Ecto neural progenitor cell (in vitro differentiated cells): Measurements from ENCODE around the gene KSR1.
"Not testable (repeated sequence)": the region's sequence is repeated elsewhere in the genome, so short reads cannot be mapped to it uniquely, and the experiment has no call there.

Source experiments
- DNase-seq: peaks from one replicate; pipeline ENCODE4 v3.0.0-alpha.2; 2018; ENCODE audit warnings: low spot score

The KSR1 gene

GRCh38 chr17:27454089-27454488 lies 2.2 kb upstream of the KSR1 start:
- DNase-seq: no peak

GRCh38 chr17:27455236-27455913 lies 873 bp upstream of the KSR1 start:
- no peak for DNase-seq

- peak; percentile 69 for DNase-seq
Measured at GRCh38 chr17:27456681-27457359, 572 bp downstream of the KSR1 start.

GRCh38 chr17:27457360-27457715 lies 1.1 kb downstream of the KSR1 start:
- no peak for DNase-seq

- peak; percentile 73 for DNase-seq
Measured at GRCh38 chr17:27457731-27458523, 1.7 kb downstream of the KSR1 start.

GRCh38 chr17:27458524-27458908 lies 2.3 kb downstream of the KSR1 start:
- DNase-seq: no peak

GRCh38 chr17:27459433-27459832 lies 3.2 kb downstream of the KSR1 start:
- no peak for DNase-seq

- DNase-seq: peak; percentile 52
Measured at GRCh38 chr17:27460196-27460725, 4.0 kb downstream of the KSR1 start.

GRCh38 chr17:27461192-27461859 lies 5.1 kb downstream of the KSR1 start:
- DNase-seq: no peak

- no peak for DNase-seq
Measured at GRCh38 chr17:27462149-27462548, 5.9 kb downstream of the KSR1 start.

- no peak for DNase-seq
Measured at GRCh38 chr17:27462714-27463113, 6.5 kb downstream of the KSR1 start.

- DNase-seq: no peak
Measured at GRCh38 chr17:27463235-27463677, 7.0 kb downstream of the KSR1 start.

- DNase-seq: not testable (repeated sequence)
Measured at GRCh38 chr17:27464019-27464418, 7.8 kb downstream of the KSR1 start.

- no peak for DNase-seq
Measured at GRCh38 chr17:27464431-27464830, 8.2 kb downstream of the KSR1 start.

GRCh38 chr17:27465875-27466274 lies 9.6 kb downstream of the KSR1 start:
- not testable (repeated sequence) for DNase-seq

- no peak for DNase-seq
Measured at GRCh38 chr17:27466376-27466742, 10.1 kb downstream of the KSR1 start.

- DNase-seq: no peak
Measured at GRCh38 chr17:27466743-27467375, 10.6 kb downstream of the KSR1 start.

- no peak for DNase-seq
Measured at GRCh38 chr17:27469256-27469655, 13.0 kb downstream of the KSR1 start.

GRCh38 chr17:27471321-27472269 lies 15.3 kb downstream of the KSR1 start:
- DNase-seq: no peak

- DNase-seq: no peak
Measured at GRCh38 chr17:27473190-27473747, 17.0 kb downstream of the KSR1 start.
